HT1080 (cell line): ENCODE results near the gene ENTR1. TPM values are rescaled to one million over a fixed set of nuclear protein-coding genes. Genes with fewer than 3 reads are reported as not detected.
"Not testable (repeated sequence)": the region's sequence is repeated elsewhere in the genome, so short reads cannot be mapped to it uniquely, and the experiment has no call there.

Source experiments
- DNase-seq: peaks from one replicate; pipeline ENCODE4 v3.0.0-alpha.2; 2015; ENCODE audit warnings: low read depth
- total RNA-seq: library from RNA; depleted of rRNA; stranded (reverse); fragments of >200 nt; shearing (Covaris generic); gene quantifications from 2 replicates; pipeline ENCODE4 v1.2.3, GENCODE V29; 2014

The ENTR1 gene
- total RNA-seq, 1 experiment from 2014 or later, result 125 TPM

DNA sequence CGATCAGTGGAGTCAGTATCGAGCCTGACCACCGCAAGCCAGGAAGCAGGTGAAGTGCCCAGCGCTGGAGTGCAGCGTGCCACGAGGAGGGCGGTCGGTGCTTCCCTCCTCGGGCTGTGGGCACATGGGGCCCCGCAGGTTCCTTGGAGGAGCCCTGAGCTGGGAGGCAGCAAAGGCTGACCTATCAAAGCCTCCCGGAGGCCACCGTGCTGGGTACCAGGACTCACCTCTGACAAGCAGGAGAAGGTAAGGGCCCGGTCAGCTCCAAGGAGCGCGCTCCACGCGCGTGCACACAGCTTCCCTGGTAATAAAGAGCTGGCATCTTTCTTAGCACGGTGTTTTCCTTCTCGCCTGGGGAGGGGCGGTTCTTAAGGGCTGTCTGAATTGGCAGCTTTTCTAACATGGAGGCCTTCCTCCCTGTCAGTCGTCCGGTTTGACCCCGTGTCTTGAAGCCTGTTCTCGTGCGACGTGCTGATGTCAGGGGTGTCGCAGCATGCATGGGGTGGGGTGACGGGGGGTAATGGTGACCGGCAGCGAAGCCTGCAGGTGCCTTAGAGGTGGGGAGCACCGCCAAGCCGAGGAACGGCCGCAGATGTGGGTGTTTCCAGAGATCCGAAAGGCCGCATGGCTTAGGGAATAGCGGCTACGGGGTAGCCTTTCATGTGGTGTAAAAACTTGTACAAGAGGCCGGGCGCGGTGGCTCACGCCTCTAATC is 13.2 kb upstream of the ENTR1 start:
- DNase-seq, result no peak

DNA sequence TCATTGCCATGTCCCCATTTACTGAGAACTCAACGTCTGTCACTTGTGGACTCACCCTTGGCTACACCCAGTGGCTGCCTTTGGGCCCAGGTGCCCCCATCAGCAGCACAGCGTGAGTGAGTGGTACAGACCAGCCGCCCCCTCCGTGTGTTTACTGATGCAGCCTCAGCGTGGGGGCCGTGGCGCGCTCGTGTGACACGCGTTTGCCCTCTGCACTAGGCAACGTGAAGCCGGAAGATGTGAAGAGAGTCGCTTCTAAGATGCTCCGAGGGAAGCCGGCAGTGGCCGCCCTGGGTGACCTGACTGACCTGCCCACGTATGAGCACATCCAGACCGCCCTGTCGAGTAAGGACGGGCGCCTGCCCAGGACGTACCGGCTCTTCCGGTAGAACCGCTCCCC is 12.5 kb upstream of the ENTR1 start:
- no peak for DNase-seq

GRCh38 chr9:136421791-136422190 is 11.4 kb upstream of the ENTR1 start:
- DNase-seq, result no peak

- DNase-seq, result no peak
Observed at GRCh38 chr9:136419092-136419420, 8.6 kb upstream of the ENTR1 start.

- DNase-seq, result no peak
Observed at GRCh38 chr9:136418182-136419091, 8.0 kb upstream of the ENTR1 start.

- no peak for DNase-seq
Observed at GRCh38 chr9:136416914-136417313, 6.5 kb upstream of the ENTR1 start.

DNA sequence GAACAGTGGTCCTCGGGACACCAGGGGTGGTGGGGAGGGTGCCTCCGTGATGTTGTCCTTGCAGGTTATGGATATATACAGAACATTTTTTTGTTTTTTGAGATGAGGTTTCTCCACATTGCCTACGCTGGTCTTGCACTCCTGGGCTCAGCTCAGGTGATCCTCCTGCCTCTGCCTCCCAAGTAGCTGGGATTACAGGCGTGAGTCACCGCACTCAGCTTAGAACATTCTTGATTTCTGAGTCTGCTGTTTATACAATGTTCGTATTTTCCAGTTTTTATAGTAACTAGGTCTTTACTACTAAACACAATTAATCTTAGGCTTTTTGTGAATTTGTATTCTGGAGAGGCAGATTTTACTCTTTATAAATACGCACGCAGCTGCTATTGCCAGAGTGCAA is 6.0 kb upstream of the ENTR1 start:
- DNase-seq, result no peak

DNA sequence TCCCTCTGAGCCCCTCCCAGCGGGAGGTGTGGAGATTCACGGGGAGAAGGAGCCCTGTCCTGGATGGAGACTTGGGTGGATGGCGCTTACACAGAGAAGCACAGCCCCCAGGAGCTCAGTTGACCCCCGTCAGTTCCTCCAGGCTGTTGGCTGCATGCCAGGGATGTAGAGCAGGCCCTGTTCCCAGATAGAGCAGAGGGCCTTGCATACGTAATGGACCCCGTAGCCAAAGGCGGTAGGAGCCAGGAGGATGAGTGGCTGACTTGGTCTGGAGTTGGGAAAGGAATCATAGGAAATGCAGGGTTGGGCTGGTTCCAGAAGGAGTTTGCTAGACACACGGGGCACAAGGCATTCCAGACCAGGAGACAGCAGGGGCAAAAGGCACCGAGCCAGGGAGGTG is 2.5 kb upstream of the ENTR1 start:
- no peak for DNase-seq

DNA sequence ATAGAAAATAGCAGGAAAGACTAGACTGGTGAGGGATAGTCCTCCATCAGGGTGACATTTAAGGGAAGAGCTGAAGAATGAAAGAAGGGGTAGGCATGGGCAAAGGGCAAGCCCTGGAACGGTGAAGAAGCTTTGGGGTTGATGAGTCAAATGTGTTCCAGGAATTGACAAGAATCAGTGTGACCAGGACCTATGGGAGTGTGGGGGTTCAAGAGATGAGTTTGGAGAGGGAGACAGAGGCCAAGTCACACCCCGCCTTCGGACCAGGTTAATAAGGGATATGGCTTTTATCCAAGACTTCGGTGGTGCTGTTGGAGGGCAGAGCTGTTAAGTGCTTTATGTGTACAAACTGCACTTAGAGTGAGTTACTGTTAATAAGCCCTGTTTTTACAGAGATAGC is 964 bp upstream of the ENTR1 start:
- DNase-seq, result no peak

DNA sequence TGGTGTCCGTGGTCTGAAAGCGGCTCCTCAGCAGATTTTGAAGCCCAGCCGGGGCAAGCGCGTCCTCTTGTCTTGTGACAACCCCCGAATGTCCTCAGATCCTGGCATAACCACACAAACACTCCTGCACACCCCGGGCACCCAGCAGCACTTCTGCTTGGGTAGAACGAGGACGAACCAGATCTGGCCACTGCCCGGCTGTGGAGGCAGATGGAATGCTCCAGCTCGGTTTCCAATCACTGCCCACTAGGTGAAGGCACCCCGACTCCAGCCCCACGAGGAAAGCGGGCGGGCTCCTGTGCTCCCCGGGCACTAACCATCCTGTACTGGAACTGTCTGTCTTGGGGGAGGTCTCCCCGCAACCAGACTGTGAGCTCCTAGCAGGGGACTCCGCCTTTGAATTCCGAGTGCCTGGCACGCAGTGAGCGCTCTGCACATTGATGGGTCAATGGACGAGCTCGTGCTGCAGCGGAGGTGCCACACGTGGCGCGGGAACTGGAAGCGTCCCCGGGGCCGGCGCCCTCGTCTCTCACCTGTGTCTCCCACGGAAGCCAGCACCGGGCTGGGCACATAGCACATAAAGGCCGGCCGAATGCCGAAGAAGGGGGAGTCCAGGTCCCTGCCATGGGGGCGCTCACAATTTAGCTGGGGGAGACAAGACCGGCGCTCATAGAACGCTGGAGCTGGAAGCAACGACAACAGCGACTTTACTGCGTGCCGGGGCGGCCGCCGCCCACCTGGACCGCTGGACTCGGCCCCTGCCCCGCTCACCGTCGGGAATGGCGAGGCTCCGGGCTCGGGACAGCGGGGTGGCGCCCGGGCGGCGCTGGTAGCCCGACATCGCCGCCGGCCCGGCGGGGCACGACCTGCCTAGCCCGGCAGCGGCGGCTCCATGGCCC is 608 bp downstream of the ENTR1 start:
- no peak for DNase-seq

DNA sequence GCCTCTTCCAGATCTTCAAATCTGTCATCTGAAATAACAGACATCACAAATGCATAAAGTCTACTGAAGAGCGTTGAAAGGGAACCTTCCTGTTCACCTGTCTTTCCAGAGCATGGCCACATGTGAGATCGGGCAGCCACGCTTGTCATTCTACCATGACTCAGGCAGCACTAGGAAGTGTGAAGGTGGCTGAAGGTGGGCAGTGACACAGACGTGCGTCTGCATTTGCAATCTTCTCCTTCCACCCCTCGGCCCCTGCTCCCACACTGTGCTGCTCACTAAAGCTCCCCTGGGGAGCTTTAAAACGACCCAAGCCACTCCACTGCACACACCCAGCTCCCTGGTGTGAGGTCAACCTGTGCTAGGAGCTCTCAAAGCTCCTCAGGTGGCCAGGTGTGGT is 2.5 kb downstream of the ENTR1 start:
- no peak for DNase-seq

DNA sequence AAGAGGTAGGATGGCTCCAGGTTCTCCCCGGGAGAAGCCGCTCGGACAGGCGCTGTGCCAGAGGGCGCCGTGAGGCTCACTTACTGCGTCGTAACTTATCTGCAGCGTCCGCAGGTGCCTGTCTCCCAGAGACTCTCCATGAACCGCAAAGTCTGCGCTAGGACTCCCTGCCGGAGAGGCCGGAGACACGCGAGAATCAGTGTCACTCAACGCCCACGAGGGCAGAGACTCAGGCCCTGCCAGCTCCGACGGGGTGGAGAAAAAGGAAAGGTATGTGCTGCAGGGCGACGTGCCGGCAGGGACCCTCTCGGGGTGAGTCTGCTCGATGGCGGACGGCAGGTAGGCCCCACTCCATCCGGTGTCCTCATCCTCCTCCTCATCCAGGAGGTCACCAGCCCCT is 3.4 kb downstream of the ENTR1 start:
- DNase-seq, result not testable (repeated sequence)

GRCh38 chr9:136405904-136406303 is 4.5 kb downstream of the ENTR1 start:
- DNase-seq, result not testable (repeated sequence)

- no peak for DNase-seq
Observed at GRCh38 chr9:136405481-136405880, 4.9 kb downstream of the ENTR1 start.

- DNase-seq, result no peak
Observed at GRCh38 chr9:136404801-136405136, 5.6 kb downstream of the ENTR1 start.

DNA sequence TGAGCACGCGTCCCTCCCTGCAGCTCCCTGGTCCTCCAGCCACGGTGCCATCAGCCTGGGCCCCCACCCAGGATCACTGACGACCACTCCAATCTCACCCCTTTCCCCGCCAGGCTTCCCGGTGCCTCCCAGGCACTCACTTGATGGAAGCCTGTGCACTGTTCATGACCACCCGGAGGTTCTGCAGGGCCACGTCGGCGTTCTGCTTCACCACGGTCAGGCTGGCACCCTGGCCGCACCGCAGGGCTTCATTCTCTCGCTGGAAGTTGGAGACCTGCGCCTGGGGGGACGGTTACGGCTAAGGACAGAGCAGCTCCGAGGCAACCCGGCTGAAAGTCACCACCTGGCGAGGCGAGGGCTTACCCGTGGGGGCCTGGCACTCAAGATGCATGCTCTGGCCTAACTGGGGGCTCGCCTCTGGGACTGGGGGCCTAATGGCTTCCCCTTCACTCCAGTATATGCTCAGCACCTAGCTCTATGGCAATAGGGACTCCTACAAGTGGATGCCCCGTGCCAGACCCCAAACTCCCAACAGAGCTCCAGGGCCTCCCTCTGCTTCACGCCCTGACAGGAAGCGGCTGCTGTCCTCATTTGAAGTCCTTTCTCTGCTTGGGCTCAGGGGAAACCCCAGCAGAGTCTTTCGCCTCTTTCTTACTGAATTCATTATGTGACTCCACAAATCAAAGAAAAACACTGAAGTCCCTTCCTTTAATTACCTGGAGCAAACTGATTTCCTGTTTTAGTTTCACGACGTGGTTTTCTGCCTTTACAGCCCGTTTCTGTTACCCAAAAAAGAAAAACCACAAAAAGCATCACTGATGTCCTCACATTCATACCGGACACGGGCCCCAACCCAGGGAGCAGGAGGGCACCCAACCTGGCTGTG is 6.3 kb downstream of the ENTR1 start:
- no peak for DNase-seq

DNA sequence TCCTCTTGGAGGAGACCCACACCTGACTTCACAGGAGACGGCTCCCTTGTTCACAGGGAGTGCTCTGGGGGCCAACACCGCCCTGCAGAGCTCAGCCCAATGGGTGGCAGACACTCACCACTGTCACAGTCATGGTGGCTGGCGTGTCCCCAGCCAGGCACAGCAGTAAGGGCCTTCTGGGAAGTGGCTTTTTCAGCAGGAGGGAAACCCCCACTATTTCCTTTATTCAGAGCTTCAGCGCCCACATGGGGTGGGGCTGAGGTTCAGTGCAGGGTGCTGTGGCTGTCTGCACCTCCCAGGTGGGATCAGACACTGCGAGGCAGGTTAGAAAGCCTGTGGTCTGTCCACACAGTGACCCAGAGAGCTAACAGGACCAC is 6.9 kb downstream of the ENTR1 start:
- DNase-seq, result no peak

DNA sequence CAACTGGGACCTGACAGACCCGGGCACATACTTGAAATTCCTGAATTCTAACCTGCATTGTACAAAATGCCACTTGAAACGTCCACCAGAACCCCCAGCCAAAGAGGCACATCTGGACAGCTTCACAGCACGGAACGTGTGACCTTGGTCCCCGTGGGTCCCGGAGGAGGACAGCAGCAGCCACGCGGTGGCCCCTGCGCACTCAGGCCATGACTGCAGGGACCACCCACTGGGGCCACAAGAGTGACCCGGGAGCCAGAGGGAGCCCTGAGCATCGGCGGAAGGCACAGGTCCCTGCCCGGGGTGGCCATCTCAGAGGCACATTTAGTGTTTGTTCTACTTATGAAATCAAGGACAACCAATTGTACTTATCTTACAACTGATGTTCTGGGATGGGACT is 8.3 kb downstream of the ENTR1 start:
- no peak for DNase-seq

- DNase-seq, result no peak
Observed at GRCh38 chr9:136401173-136401922, 9.1 kb downstream of the ENTR1 start.
